GM18951 (cell line): Measurements from ENCODE around the gene PPP5C.
"Not testable (repeated sequence)": the region's sequence is repeated elsewhere in the genome, so short reads cannot be mapped to it uniquely, and the experiment has no call there.

Experiments used
- POLR2A ChIP-seq: IDR thresholded peaks from 4 replicates; pipeline ENCODE4 v1.6.1; 2011; ENCODE audit warnings: mild to moderate bottlenecking; ENCODE audit not compliant: insufficient read length, insufficient read depth; ENCODE audit errors: extremely low read depth
- in situ Hi-C: fragments of 300-500 bp; cut with MboI; formaldehyde crosslinking; loops from one replicate; pipeline ENCODE4 v1.12.0; 2022; ENCODE audit warnings: low sequenced_read_pairs, mixed read lengths, inconsistent platforms; ENCODE audit not compliant: unreplicated experiment

The PPP5C gene

DNA sequence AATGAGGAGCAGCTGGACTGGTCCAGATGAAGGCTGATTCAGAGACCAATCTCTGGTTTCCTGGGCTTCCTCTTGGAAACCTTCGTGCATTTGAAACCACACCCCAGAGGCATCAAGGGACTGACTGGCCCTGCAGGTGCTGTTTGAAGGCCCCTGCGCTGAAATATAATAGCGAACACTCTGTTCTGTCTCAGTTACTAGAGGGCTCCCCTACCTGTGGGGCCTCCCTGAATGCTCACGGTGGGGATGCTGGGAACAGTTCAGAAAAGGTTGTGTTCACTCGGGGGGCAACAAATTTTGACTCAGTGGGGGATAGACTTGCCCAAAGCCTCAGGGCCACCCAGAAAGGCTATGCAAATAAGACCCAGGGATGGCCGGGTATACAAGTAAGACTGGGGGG lies 60.1 kb downstream of the PPP5C start:
- no peak for TF ChIP-seq POLR2A
- in situ Hi-C loops: loop anchor here (5.0 kb wide), 1 partner anchor 80 kb away; no protein-coding TSS in a partner anchor

GRCh38 chr19:46407856-46408663 lies 61.2 kb downstream of the PPP5C start:
- in situ Hi-C loops: loop anchor here (5.0 kb wide), 1 partner anchor 79 kb away; no protein-coding TSS in a partner anchor
- no peak for TF ChIP-seq POLR2A

GRCh38 chr19:46408664-46409039 lies 61.8 kb downstream of the PPP5C start:
- in situ Hi-C loops: loop anchor here (5.0 kb wide), 1 partner anchor 79 kb away; no protein-coding TSS in a partner anchor
- no peak for TF ChIP-seq POLR2A

- TF ChIP-seq POLR2A: no peak
- in situ Hi-C loops: loop anchor here (5.0 kb wide), 1 partner anchor 78 kb away; no protein-coding TSS in a partner anchor
Measured at GRCh38 chr19:46409191-46409590, 62.3 kb downstream of the PPP5C start.

DNA sequence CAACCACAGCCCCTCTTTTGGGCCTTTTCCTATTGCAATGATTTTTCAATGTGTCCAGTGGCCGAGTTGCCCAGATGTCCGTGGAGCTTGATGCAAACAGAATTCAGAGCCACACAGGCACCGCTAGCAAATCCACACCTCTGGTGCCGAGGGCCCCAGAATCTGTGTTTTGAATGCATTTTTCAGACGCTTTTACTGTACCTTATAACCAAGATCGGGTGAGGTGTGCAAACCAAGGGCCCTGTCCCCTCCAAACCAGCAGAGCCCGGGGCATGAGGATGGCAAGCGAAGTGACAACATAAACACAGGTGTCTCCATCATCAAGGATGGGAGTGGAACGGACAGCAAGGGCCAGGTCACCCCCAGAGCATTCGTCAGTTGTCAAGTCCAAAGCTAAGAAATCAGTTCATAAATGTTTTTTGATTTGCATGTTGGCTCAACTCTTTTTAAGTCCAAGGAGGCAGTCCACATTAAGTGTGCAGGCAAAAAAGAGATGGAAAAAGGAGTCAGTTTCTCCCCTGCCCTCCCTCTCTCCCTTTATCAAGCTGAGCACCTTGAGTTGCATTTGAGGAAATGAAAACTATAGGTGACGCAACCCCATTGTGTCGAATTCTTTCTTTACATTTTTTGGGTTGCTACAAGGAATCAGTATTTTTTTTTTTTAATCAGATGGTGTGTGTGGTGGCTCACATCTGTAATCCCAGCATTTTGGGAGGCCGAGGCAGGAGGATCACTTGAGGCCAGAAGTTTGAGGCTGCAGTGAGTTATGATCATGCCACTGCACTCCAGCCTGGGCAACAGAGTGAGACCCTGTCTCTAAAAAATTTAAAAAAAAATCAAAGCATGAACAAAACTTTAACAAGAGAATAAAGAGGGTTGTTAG lies 63.6 kb downstream of the PPP5C start:
- in situ Hi-C loops: no loop called here
- no peak for TF ChIP-seq POLR2A

- no peak for TF ChIP-seq POLR2A
- in situ Hi-C loops: no loop called here
Measured at GRCh38 chr19:46411088-46411924, 64.4 kb downstream of the PPP5C start.

DNA sequence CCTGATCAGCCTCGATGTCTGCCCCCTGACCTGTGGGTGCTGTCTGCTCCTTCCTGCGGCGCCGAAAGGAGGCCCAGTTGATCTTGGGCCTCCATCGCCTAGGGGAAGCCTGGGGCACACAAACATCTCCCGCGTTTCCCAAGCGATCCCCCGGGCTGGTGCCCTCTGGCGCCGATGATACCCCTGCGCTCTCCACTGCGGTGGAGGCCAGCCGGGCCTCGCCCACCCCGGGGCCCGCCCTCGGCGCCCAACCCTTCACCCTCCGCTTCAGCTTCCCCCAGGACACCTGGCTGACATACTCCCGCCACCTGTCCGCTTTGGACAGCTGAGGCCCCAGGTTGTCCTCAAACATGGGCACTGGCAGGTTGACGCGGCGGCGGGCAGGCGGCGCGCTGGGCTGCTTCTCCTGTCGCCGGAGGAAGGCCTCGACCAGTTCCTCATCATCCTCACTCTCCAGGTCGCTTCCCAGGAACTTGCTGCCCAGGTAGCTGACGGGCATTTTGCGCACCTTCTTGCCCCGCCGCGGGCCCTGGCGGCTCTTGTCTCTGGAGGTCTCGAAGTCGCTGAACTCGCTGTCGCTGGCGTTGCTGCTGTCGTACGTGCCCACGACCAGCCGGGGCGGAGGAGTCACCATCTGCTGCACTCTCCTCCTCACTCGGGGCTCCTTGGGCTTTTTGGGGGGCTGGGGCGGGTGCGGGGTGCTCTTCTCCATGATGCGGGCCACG lies 65.2 kb downstream of the PPP5C start:
- TF ChIP-seq POLR2A: no peak
- in situ Hi-C loops: no loop called here

DNA sequence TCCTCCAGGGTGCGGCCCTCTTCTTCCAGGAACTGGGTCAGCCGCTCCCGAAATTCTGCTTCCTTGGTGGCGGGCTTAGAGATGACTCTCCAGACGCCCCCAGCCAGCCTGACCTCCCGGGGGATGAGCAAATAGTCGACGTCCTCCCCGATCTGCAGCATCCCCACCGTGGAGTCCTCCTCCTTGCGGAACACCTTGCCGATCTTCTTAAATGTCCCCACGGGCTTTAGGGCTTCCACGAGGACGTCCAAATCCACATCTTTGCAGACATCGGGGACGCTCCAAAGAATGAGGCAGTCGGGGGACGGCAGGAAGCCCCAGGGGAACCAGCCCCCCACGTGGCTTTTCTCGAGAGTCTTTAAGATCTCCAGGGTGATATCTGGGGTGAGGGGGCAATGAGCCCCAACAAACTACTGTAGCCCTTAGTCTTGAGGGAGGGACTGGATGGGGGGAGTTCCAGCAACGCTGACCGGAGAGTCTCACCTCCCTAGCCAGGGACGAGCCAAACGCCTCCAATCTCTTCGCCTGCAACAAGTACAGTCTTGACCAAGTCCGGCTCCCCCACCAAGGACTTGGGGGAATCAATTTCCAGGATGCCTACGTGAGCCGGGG lies 65.9 kb downstream of the PPP5C start:
- in situ Hi-C loops: no loop called here
- no peak for TF ChIP-seq POLR2A

- in situ Hi-C loops: no loop called here
- TF ChIP-seq POLR2A: no peak
Measured at GRCh38 chr19:46413262-46414031, 66.6 kb downstream of the PPP5C start, which contains the start of gene CCDC8. Gene CCDC8 (minus strand): TSS chr19:46413564. CDS start chr19:46412810, 754 bp downstream.

DNA sequence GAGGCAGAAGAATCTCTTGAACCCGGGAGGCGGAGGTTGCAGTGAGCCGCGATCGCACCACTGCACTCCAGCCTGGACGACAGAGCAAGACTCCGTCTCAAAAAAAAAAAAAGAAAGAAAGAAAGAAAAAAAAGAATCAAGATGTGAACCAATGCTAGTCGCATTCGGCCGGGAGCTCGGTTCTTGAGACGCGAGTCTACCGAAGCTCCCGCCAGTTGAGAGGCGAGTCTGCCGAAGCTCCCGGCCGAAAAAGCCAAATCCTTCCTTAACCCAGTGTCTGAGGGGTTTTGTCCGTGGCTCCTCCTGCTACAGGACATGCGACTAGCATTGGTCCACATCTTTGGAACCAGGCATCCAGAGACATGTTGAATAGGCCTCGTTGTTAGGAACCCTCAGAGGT lies 68.0 kb downstream of the PPP5C start:
- in situ Hi-C loops: not testable (repeated sequence)

DNA sequence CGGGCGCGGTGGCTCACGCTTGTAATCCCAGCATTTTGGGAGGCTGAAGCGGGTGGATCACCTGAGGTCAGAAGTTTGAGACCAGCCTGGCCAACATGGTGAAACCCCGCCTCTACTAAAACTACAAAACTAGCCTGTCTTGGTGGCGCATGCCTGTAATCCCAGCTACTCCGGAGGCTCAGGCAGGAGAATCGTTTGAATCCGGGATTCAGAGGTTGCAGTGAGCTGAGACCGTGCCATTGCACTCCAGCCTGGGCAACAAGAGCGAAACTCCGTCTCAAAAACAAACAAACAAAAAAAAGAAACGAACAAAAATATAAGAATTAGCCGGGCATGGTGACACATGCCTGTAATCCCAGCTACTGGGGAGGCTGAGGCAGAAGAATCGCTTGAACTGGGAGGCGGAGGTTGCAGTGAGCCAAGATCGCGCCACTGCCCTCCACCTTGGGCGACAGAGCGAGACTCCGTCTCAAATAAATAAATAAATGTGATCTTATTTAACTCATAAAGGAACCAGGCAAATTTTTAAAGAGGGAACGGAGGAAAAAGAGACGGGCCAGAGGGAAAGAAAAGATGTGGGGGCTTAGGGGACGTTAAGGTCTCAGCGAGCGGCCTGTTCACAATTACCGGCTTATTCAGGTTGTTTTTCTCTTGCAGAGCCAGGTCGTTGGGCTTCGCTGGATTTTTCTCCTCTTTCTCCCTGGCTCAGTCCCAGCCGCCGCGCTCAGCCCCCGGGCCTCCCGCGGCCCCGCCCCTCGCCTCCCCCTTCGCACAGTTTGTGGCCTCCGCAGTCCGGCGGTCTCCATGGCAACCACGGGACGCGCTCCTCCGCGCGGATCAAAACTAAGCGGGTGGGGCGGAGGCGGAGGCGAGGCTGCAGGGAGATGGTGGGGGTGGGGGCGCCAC lies 69.2 kb downstream of the PPP5C start:
- in situ Hi-C loops: not testable (repeated sequence)
